A673 (cell line): ENCODE data around the gene RGS8. TPM values are rescaled to one million over a fixed set of nuclear protein-coding genes. Genes with fewer than 3 reads are reported as not detected.

ENCODE experiments used
- BruUV-seq: library from RNA; stranded (reverse); fragments of 400-500 nt; replicated peaks from 2 replicates; lab custom pipeline; 2021; lab: Mats Ljungman, UMichigan
- CTCF ChIA-PET: fragments of 300-600 bp; sonication (Branson Sonifier 250); formaldehyde crosslinking; loops from one replicate; lab custom pipeline; 2022; ENCODE audit warnings: antibody characterized with exemption; lab: Charles Lee
- POLR2A ChIA-PET: fragments of 300-600 bp; sonication (Branson Sonifier 250); formaldehyde crosslinking; loops from one replicate; lab custom pipeline; 2022; ENCODE audit warnings: antibody characterized with exemption; ENCODE audit not compliant: low non-redundant PET; lab: Charles Lee
- DNase-seq: peaks from one replicate; pipeline ENCODE4 v3.0.0-alpha.2; 2015; ENCODE audit warnings: low spot score
- H3K27ac ChIP-seq: fragments of 200-600 bp; sonication (generic); 2 replicates; pipeline ENCODE4 v1.5.1; 2016; ENCODE audit warnings: mixed run types, low read depth, mild to moderate bottlenecking, mixed read lengths, antibody characterized with exemption, low read length; ENCODE audit not compliant: poor library complexity, severe bottlenecking
- H3K27me3 ChIP-seq: fragments of 200-600 bp; sonication (generic); replicated peaks from 2 replicates; pipeline ENCODE4 v1.6.1; 2017; ENCODE audit warnings: mixed run types, low read depth, mild to moderate bottlenecking, mixed read lengths, antibody characterized with exemption, low read length; ENCODE audit not compliant: insufficient read depth, poor library complexity
- H3K36me3 ChIP-seq: fragments of 200-600 bp; sonication (generic); 2 replicates; pipeline ENCODE4 v1.6.1; 2016; ENCODE audit warnings: mixed run types, mild to moderate bottlenecking, mixed read lengths, antibody characterized with exemption, low read length; ENCODE audit not compliant: insufficient read depth, poor library complexity, severe bottlenecking
- H3K4me1 ChIP-seq: fragments of 200-600 bp; sonication (generic); 2 replicates; pipeline ENCODE4 v1.6.1; 2017; ENCODE audit warnings: mixed run types, mild to moderate bottlenecking, mixed read lengths, antibody characterized with exemption, low read length; ENCODE audit not compliant: insufficient read depth, poor library complexity, severe bottlenecking
- H3K4me3 ChIP-seq: fragments of 200-600 bp; sonication (generic); 2 replicates; pipeline ENCODE4 v1.5.1; 2016; ENCODE audit warnings: low read depth, mixed run types, mild to moderate bottlenecking, mixed read lengths, low read length; ENCODE audit not compliant: poor library complexity, severe bottlenecking
- H3K9me3 ChIP-seq: fragments of 200-600 bp; sonication (generic); 2 replicates; pipeline ENCODE4 v1.6.1; 2016; ENCODE audit warnings: mixed run types, low read depth, mild to moderate bottlenecking, mixed read lengths, antibody characterized with exemption, low read length; ENCODE audit not compliant: poor library complexity, severe bottlenecking
- CTCF ChIP-seq: fragments of 300-800, 200-600 bp; sonication (generic); conservative IDR thresholded peaks from 2 replicates; pipeline ENCODE4 v1.5.1; 2017; ENCODE audit warnings: low read depth, mild to moderate bottlenecking, antibody characterized with exemption, low read length, moderate library complexity, mixed read lengths
- EZH2 ChIP-seq: fragments of 200-600 bp; sonication (generic); IDR thresholded peaks from 2 replicates; pipeline ENCODE4 v1.6.1; 2017; ENCODE audit warnings: borderline replicate concordance, low read depth, mild to moderate bottlenecking, mixed read lengths, antibody characterized with exemption, low read length; ENCODE audit not compliant: poor library complexity, severe bottlenecking
- intact Hi-C: fragments of 100-400 bp; cut with micrococcal nuclease; formaldehyde crosslinking; loops from one replicate; pipeline ENCODE4 v1.10.0; 2022; ENCODE audit not compliant: unreplicated experiment
- total RNA-seq: library from RNA; stranded (reverse); gene quantifications from 2 replicates; pipeline ENCODE4 v1.2.3, GENCODE V29; 2021

RGS8 gene
- total RNA-seq, 1 experiment from 2014 or later = not detected

GRCh38 chr1:182682406-182682805 is 2.0 kb downstream of the RGS8 start:
- Histone ChIP-seq H3K27me3 (no peaks in the 10 kb centered on the region), H3K27ac (no peak overlapping the region), H3K36me3 (no peaks in the 10 kb centered on the region), H3K4me3 (no peak overlapping the region), H3K4me1 (no peaks in the 10 kb centered on the region), H3K9me3 (no peaks in the 10 kb centered on the region)
- TF ChIP-seq EZH2 = no peak
- intact Hi-C loops = no loop called here
- DNase-seq = no peak
- ChIA-PET POLR2A (no interaction called here), CTCF (no interaction called here)
- BruUV-seq = no TSS peak

GRCh38 chr1:182681568-182681912 is 2.8 kb downstream of the RGS8 start:
- intact Hi-C loops = no loop called here
- ChIA-PET POLR2A (no interaction called here), CTCF (no interaction called here)
- no peak for DNase-seq
- H3K4me3 ChIP-seq = no peak overlapping the region
- TF ChIP-seq CTCF = no peak
- TF ChIP-seq EZH2 = no peak
- H3K4me1 ChIP-seq = no peaks in the 10 kb centered on the region
- no peaks in the 10 kb centered on the region for H3K36me3 ChIP-seq
- BruUV-seq = no TSS peak
- H3K27me3 ChIP-seq = no peaks in the 10 kb centered on the region
- H3K27ac ChIP-seq = no peak overlapping the region
- H3K9me3 ChIP-seq = no peaks in the 10 kb centered on the region

GRCh38 chr1:182680901-182681567 is 3.4 kb downstream of the RGS8 start:
- Histone ChIP-seq H3K27ac (no peak overlapping the region), H3K36me3 (no peaks in the 10 kb centered on the region), H3K4me1 (no peaks in the 10 kb centered on the region), H3K9me3 (no peaks in the 10 kb centered on the region), H3K4me3 (no peak overlapping the region), H3K27me3 (no peaks in the 10 kb centered on the region)
- ChIA-PET CTCF (no interaction called here), POLR2A (no interaction called here)
- DNase-seq = no peak
- intact Hi-C loops = no loop called here
- no TSS peak for BruUV-seq
- TF ChIP-seq CTCF (no peak), EZH2 (no peak)

- no peaks in the 10 kb centered on the region for H3K9me3 ChIP-seq
- BruUV-seq = no TSS peak
- ChIA-PET POLR2A (no interaction called here), CTCF (no interaction called here)
- no peak overlapping the region for H3K4me3 ChIP-seq
- no peaks in the 10 kb centered on the region for H3K36me3 ChIP-seq
- no peak for TF ChIP-seq EZH2
- no peak for TF ChIP-seq CTCF
- no peaks in the 10 kb centered on the region for H3K4me1 ChIP-seq
- intact Hi-C loops = no loop called here
- DNase-seq = no peak
- H3K27ac ChIP-seq = no peak overlapping the region
- no peaks in the 10 kb centered on the region for H3K27me3 ChIP-seq
These were observed 4.0 kb downstream of the RGS8 start for GRCh38 chr1:182680408-182680807.
